Glomerular visceral epithelial cell (primary cell): ENCODE results near the gene CDKAL1.
"Not testable (repeated sequence)": the region's sequence is repeated elsewhere in the genome, so short reads cannot be mapped to it uniquely, and the experiment has no call there.

Experiments
- DNase-seq: peaks from one replicate; pipeline ENCODE4 v3.0.0-alpha.2; 2016; ENCODE audit errors: extremely low spot score

CDKAL1 gene

GRCh38 chr6:20554326-20554725 is 20.1 kb downstream of the CDKAL1 start:
- no peak for DNase-seq

GRCh38 chr6:20554817-20555216 is 20.6 kb downstream of the CDKAL1 start:
- DNase-seq, result no peak

GRCh38 chr6:20559924-20560551 is 25.8 kb downstream of the CDKAL1 start:
- no peak for DNase-seq

DNA sequence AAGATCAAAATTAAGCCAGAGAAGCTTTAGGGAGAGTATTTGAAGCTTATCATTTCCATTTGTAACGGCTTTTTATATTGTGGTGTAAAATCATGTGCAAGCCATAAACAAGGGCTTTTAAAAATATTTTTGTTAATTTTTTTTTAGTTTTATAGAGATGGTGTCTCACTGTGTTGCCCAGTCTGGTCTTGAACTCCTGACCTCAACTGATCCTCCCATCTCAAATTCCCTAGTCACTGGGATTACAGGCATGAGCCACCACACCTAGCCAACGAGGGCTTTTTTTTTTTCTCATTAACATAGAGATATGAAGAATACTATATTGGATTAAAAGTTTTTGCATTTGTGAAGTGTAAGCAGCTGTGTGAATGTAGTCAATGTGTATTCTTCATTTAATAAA is 29.1 kb downstream of the CDKAL1 start:
- DNase-seq, result no peak

GRCh38 chr6:20564269-20564668 is 30.0 kb downstream of the CDKAL1 start:
- DNase-seq, result peak; percentile 24

- peak; percentile 13 for DNase-seq
These were observed 30.5 kb downstream of the CDKAL1 start for GRCh38 chr6:20564777-20565176.

DNA sequence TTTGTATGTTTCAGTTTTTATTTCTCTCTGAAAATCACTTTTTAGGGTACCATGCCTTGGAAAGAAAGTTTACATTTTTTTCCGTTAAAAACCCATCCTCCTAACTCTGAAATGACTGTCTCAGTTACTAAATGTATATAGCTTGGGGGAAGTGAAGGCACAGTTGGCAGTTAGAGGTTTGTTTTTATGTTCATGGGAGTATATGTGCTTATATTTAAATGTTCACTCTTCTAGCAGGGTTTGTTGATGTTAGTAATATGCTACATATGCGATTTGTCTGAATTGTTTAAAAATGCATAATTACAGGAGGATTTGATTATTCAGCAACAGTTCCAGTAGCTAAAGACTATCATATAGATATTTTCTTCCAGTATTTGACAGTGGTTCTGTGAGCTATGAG is 31.1 kb downstream of the CDKAL1 start:
- DNase-seq, result no peak

DNA sequence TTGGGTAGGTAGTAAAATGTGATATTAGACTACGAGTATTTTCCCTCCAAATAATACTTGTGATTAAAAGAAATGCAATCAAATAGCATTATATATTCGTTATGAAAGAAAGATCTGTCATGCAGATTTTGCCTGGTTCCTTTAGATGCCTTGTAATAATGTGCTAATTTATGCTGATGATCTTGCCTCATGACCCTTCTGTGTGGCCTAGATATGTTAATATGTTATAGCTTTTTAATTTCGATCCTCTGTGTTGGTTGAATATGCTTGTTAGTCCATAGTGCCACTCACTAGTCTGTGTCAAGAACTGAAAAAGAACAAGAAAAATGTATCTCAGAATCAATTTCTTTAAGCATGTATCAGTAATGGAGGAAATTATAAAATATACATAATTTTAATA is 31.9 kb downstream of the CDKAL1 start:
- no peak for DNase-seq

DNA sequence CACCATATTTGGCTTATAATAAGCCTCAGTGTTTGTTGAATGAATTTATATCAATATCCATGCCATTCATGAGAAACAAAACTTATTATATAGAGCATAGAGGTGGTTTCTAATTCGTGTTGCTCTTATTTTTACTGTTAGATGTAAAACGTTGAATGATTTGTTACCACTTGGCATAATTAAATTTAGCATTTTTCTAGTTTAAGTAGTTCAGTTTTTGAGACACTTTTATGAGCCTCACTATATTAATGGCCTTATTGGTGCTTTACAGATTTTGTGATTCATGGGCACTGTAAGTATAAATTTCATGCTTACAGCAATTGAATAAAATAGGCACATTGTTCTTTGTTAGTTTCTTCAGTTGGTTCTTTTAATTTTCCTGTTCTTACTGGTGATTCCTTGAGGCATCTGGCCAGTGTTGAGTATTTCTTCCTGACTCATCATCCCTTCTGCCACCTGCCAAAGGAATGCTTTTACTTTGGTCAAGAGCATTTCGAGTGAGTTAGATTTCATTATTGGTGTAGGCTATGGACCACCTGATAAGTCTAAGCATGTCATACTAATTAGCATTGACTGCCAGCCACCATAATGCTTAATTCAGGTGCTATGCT is 34.8 kb downstream of the CDKAL1 start:
- peak; percentile 35 for DNase-seq

GRCh38 chr6:20571261-20571660 is 37.0 kb downstream of the CDKAL1 start:
- DNase-seq, result no peak

GRCh38 chr6:20572288-20572687 is 38.0 kb downstream of the CDKAL1 start:
- DNase-seq, result no peak

GRCh38 chr6:20572940-20573339 is 38.7 kb downstream of the CDKAL1 start:
- no peak for DNase-seq

- no peak for DNase-seq
These were observed 40.1 kb downstream of the CDKAL1 start for GRCh38 chr6:20574355-20574754.

DNA sequence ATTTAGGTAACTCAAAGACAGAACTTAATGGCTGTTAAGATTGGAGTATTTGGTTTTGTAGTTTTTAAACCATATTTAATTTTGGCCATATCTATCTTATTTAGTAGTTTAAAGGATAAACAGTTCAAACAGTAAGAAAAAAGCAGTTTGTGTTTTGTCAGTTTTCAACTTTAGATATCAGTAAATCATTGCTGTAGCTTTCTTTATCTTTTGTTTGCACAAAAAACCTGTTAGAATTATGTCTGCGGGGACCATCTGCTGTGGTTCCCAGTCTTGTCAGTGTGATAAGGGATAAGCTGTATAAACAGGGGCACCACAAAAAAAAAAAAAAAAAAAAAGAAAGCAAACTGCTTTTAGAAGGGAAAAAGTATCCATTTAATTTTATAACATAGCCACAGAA is 40.9 kb downstream of the CDKAL1 start:
- no peak for DNase-seq

DNA sequence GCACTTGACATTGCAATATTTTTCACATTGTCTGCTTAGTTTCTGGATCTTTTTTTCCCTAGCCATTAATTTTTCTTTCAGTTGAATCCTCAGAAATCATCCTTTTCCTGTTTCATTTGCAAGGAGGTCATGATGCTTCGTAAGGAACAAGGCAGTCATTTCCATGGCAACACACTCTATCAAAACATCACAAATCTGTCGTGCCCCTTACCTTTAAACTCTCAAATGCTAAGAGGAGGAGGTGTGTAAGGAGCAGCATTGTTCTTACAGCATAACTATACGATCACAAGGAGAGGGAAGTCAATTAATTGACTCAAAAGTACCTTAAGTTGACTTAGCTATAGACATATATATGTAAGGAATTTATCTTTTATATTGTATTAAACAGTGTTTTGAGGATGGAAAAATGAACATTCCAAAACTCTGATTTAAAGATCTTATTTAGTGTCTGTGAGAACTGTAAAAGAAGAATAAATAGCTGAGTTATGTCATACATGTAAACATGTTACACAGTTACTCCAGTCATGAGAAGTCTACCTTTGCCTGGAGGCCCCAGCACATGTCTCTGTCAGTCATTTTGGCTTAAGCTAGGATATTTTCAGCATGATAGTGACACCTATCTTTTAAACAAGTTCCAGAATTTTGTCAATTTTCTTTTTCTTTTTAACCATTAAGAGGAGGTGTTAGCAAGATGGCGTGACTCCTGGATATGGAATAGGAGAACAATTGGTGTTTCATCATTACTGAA is 41.6 kb downstream of the CDKAL1 start:
- DNase-seq, result no peak

DNA sequence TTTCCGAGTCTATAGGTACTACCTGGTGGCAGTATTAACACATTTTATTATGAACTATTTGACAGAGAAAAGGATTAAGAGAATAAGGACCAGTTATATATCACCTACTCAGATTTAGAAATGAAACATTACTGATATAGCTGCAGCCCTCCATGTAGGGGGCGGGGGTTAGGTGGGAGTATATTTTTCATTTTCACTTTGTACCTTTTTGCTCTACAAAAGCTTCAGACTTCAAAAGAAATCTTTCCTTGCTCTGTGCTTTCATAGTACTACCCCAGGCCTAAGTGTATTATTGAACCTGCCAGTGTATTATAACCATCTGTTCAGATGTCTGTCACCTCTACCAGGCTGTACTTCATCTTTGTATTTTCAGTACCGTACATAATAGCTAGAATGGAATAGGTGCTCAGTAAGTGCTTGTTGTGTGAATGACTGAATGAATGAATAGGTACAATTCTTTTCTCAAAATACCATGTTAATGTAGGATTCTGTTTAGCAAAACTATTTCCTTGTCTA is 43.0 kb downstream of the CDKAL1 start:
- no peak for DNase-seq

GRCh38 chr6:20581070-20581469 is 46.8 kb downstream of the CDKAL1 start:
- no peak for DNase-seq

DNA sequence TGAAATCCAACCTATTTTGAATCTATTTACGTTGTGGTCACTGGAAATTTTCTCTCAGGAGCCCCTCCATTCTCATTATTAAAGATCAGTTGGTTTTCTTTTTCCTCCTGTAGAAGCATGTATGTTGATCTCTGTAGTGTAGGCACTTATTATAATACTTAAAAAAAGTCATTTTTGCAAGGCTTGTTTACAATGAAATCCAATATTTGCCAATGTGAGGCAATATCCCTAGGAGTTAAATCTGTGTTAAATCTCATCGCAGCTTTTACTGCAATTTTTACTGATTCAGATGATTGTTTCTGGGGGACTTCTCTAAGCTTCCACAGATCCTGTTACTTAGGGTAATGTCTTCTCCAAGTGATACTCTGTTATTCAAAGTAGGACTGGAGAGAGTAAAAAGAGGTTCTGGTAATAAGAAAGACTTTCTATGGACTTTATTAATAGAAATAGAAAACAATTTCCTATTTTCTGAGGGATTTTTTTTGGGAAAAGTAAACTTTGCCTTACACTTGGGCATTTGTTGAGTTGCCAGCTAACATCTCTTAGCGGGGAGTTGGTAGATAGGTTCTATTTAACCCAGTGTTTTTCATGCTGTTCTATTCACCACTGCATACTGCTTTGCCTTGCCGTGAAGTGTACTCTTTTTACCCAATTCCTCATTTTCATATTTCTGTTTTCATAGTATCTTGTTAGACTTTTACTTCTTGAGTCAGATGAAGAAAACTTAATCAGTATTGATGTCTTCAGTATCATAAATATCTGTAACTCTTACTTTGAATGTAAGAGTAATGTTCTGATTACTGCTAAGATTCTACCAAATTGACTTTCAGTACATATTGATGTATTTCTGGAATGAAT is 48.6 kb downstream of the CDKAL1 start:
- DNase-seq, result no peak

DNA sequence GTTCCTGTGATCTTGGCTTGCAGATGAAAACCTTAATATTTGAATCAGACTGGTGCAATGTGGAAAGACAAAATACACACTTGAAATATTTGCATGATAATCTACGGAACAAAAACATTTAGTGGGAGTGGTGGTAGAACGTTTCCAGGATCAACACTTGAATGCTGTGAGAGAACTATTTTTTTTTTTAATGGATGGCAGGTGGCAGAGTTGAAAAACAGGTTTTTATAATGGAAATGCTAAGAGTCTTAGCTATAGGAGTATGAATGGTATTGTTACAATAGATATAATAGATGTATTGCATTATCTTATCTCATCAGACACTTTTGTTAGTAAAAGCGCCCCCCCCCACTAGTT is 49.2 kb downstream of the CDKAL1 start:
- no peak for DNase-seq

GRCh38 chr6:20584100-20584731 is 50.0 kb downstream of the CDKAL1 start:
- DNase-seq, result no peak

DNA sequence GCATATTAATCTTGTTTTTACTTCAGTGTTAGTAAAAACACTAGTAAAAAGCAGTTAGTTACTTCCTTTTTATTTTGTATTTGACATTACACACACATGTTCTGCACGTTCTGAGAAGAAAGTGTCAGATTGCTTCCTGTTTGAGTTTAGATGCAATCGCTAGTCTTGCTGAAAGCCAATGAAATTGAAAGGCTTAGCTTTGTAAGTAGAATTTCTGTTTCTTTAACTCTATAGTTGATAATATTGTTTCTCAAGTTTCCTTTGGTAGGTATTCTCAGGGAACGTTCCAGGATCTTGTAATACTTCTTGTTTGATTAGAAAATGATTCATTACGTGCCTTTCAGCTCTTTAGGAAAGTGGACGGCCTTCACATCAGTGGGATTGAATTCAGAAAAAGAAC is 55.0 kb downstream of the CDKAL1 start:
- no peak for DNase-seq

DNA sequence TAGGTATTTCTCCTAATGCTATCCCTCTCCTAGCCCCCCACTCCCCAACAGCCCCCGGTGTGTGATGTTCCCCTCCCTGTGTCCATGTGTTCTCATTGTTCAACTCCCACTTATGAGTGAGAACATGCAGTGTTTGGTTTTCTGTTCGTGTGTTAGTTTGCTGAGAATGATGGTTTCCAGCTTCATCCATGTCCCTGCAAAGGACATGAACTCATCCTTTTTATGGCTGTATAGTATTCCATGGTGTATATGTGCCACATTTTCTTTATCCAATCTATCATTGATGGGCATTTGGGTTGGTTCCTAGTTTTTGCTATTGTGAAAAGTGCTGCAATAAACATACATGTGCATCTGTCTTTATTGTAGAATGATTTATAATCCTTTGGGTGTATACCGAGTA is 56.2 kb downstream of the CDKAL1 start:
- not testable (repeated sequence) for DNase-seq
